GM13977 (cell line): ENCODE data around the gene TPRG1L.

Experiments
- DNase-seq: peaks from one replicate; pipeline ENCODE4 v3.0.0; 2012; ENCODE audit warnings: low spot score
- CTCF ChIP-seq: IDR thresholded peaks from 2 replicates; pipeline ENCODE4 v1.5.1; 2012; ENCODE audit warnings: mild to moderate bottlenecking, control low read depth; ENCODE audit not compliant: insufficient read depth; ENCODE audit errors: extremely low read depth, missing control alignments
- in situ Hi-C: fragments of 300-500 bp; cut with MboI; formaldehyde crosslinking; loops from one replicate; pipeline ENCODE4 v1.12.0; 2022; ENCODE audit warnings: low sequenced_read_pairs, low pct_unique_long_range_greater_than_20kb, mixed read lengths, inconsistent platforms; ENCODE audit not compliant: unreplicated experiment

The TPRG1L gene

GRCh38 chr1:3604468-3604974 lies 20.3 kb upstream of the TPRG1L start:
- DNase-seq, result no peak
- in situ Hi-C loops, result no loop called here
- no peak for TF ChIP-seq CTCF

GRCh38 chr1:3604997-3605823 lies 19.6 kb upstream of the TPRG1L start:
- no peak for DNase-seq
- TF ChIP-seq CTCF, result no peak
- in situ Hi-C loops, result no loop called here

- no peak for TF ChIP-seq CTCF
- in situ Hi-C loops, result no loop called here
- DNase-seq, result no peak
These were observed 17.8 kb upstream of the TPRG1L start for GRCh38 chr1:3606779-3607702.

- in situ Hi-C loops, result no loop called here
- DNase-seq, result no peak
- no peak for TF ChIP-seq CTCF
These were observed 17.1 kb upstream of the TPRG1L start for GRCh38 chr1:3607703-3608065.

- TF ChIP-seq CTCF, result no peak
- no peak for DNase-seq
- in situ Hi-C loops, result no loop called here
These were observed 16.7 kb upstream of the TPRG1L start for GRCh38 chr1:3608154-3608553.

GRCh38 chr1:3609016-3609768 lies 15.6 kb upstream of the TPRG1L start:
- in situ Hi-C loops, result no loop called here
- no peak for TF ChIP-seq CTCF
- no peak for DNase-seq
